Measurements from ENCODE around the gene USP5. TPM values are rescaled to one million over a fixed set of nuclear protein-coding genes. Genes with fewer than 3 reads are reported as not detected.
A peak's percentile ranks its signal among the peaks of the same experiment; 100 is the strongest.

Gene USP5
- total and polyA plus RNA-seq, 2 donors (not counting 1 experiment from before 2014, with no cell fraction given) = 35.1 to 59.7 TPM

- H3K27ac ChIP-seq (ENCODE audit: low read length in 2 of 2) = peak overlapping the region; percentile 70 to 77
- Mint-ChIP-seq H3K27ac (peak overlapping the region; percentile 97), H3K4me1 (peaks cover 44% of the 10 kb centered on the region), H3K4me3 (peak overlapping the region; percentile 96), H3K9me3 (ENCODE audit: insufficient read depth) (no peaks in the 10 kb centered on the region), H3K27me3 (no peaks in the 10 kb centered on the region)
- peaks cover 29 to 34% of the 10 kb centered on the region in 2 donors for H3K4me1 ChIP-seq (ENCODE audit: control insufficient read depth in 2 of 2, insufficient read depth in 2 of 2, low read length in 2 of 2)
- DNase-seq (no peak), ATAC-seq (ENCODE audit: low read depth) (peak; percentile 10)
- 7% methylated on average over 33 of the region's 33 CpGs for whole genome bisulfite sequencing (ENCODE audit: insufficient coverage)
- H3K4me2 ChIP-seq (replicated peaks; ENCODE audit: low read depth, low read length, poor library complexity, severe bottlenecking) = peak overlapping the region; percentile 97
- POLR2A ChIA-PET = interaction anchor here (0.5 to 5.5 kb wide), 8 partner anchors 14 to 241 kb away, joined by 3 to 49 read pairs (median 5); partner anchors contain the start of genes CDCA3, PTPN6, USP5 and ZNF384
- peaks cover 42% of the 10 kb centered on the region for H4K20me1 ChIP-seq (ENCODE audit: control insufficient read depth, insufficient read depth, low read length, poor library complexity, severe bottlenecking)
- no peaks in the 10 kb centered on the region for H3K9me3 ChIP-seq (ENCODE audit: control extremely low read depth in 1 of 3, control insufficient read depth in 2 of 3, insufficient read depth in 1 of 3, low read length in 2 of 3)
- intact Hi-C loops (cut with micrococcal nuclease) = loop anchor here (1.0 kb wide), 3 partner anchors 15 to 114 kb away; partner anchors contain the start of genes EMG1, MLF2, PHB2 and USP5
- CTCF ChIA-PET = interaction anchor here (0.6 to 11.8 kb wide), 9 partner anchors 14 to 306 kb away, joined by 3 to 136 read pairs (median 5); partner anchors contain the start of genes C12orf57, C1RL, CDCA3 and RNU7-1
- H3K4me3 ChIP-seq (ENCODE audit: control extremely low read depth in 1 of 5, extremely low read depth in 1 of 5, insufficient read depth in 1 of 5, low read depth in 2 of 5, low read length in 4 of 5) = peak overlapping the region; percentile 31 to 88 (median 68)
- peak overlapping the region; percentile 92 for H2AFZ ChIP-seq (ENCODE audit: insufficient read depth, low read depth, low read length, poor library complexity, severe bottlenecking)
- H3K27me3 ChIP-seq (replicated peaks in 1 of 4; ENCODE audit: control extremely low read depth in 1 of 4, control insufficient read depth in 3 of 4, insufficient read depth in 4 of 4, low read length in 3 of 4) = no peaks in the 10 kb centered on the region
- H3K36me3 ChIP-seq (replicated peaks in 1 of 2; ENCODE audit: control extremely low read depth in 1 of 2, control insufficient read depth in 1 of 2, extremely low read depth in 1 of 2, insufficient read depth in 2 of 2, low read length in 1 of 2) = peaks cover 0 to 43% of the 10 kb centered on the region in 2 experiments
- H3K79me2 ChIP-seq (ENCODE audit: control insufficient read depth, insufficient read depth, low read length) = peaks cover 17% of the 10 kb centered on the region
- no peak for TF ChIP-seq EZH2 (IDR thresholded peaks at IDR 0.05; ENCODE audit: borderline replicate concordance, insufficient read depth, low read depth, low read length, poor library complexity, severe bottlenecking)
- TF ChIP-seq CTCF (IDR thresholded peaks at IDR 0.05) = no peak
- peak overlapping the region; percentile 89 for H3K9ac ChIP-seq (ENCODE audit: low read length)
Measured at GRCh38 chr12:6866920-6867412, 15.0 kb downstream of the USP5 start.

Measured in B cell (primary cell).